Measurements from ENCODE around the gene C8A.

DNA sequence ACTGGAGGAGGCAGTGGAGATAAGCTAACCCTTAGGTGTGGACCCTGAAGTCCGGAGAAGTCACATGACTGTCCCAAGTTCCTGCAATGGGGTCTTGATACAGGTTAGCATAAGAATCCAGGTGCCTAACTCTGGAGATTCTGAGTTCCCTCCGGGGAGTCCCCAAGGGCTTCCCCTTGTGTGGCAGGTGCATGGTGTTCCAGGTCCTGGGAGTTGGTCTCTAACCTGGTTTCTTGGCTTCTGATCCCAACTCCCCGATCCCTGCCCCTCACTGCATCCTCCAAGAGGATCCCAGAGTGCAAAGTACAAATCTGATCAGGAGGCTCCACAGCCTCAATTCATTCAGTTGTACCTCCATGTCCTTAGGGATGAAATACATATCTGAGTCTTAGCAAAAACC is 9.3 kb upstream of the C8A start:
- TF ChIP-seq MXI1 (IDR thresholded peaks at IDR 0.05; ENCODE audit: low read depth, low read length): no peak
- no peak for TF ChIP-seq JUND (IDR thresholded peaks at IDR 0.05; ENCODE audit: low read depth, low read length)
- TF ChIP-seq, protein P1, sequence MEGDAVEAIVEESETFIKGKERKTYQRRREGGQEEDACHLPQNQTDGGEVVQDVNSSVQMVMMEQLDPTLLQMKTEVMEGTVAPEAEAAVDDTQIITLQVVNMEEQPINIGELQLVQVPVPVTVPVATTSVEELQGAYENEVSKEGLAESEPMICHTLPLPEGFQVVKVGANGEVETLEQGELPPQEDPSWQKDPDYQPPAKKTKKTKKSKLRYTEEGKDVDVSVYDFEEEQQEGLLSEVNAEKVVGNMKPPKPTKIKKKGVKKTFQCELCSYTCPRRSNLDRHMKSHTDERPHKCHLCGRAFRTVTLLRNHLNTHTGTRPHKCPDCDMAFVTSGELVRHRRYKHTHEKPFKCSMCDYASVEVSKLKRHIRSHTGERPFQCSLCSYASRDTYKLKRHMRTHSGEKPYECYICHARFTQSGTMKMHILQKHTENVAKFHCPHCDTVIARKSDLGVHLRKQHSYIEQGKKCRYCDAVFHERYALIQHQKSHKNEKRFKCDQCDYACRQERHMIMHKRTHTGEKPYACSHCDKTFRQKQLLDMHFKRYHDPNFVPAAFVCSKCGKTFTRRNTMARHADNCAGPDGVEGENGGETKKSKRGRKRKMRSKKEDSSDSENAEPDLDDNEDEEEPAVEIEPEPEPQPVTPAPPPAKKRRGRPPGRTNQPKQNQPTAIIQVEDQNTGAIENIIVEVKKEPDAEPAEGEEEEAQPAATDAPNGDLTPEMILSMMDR (IDR thresholded peaks at IDR 0.05 in 2 of 3, conservative IDR thresholded peaks at IDR 0.05 in 1 of 3; ENCODE audit: control insufficient read depth in 2 of 3, extremely low read depth in 1 of 3, insufficient read depth in 1 of 3, low read depth in 3 of 3, low read length in 3 of 3): no peak
- TF ChIP-seq TARDBP (IDR thresholded peaks at IDR 0.05; ENCODE audit: borderline replicate concordance): no peak

Data from GM12878 (cell line).